Islet precursor cell (in vitro differentiated cells): ENCODE measurements around the gene CUX1.
"Not testable (repeated sequence)": the region's sequence is repeated elsewhere in the genome, so short reads cannot be mapped to it uniquely, and the experiment has no call there.

Experiments
- DNase-seq: peaks from one replicate; pipeline ENCODE4 v3.0.0-alpha.2; 2018

Gene CUX1

GRCh38 chr7:101817471-101818286 lies at the start of gene CUX1:
Gene CUX1 (plus strand): TSS chr7:101817626. CDS start chr7:101817640, 14 bp downstream.
- peak; percentile 61 for DNase-seq

- no peak for DNase-seq
These were observed 49.1 kb upstream of the CUX1 start for GRCh38 chr7:101768280-101768679.

GRCh38 chr7:101770466-101770865 lies 47.0 kb upstream of the CUX1 start:
- DNase-seq: no peak

- no peak for DNase-seq
These were observed 44.8 kb upstream of the CUX1 start for GRCh38 chr7:101772508-101773211.

- no peak for DNase-seq
These were observed 42.2 kb upstream of the CUX1 start for GRCh38 chr7:101775181-101775580.

GRCh38 chr7:101778026-101778580 lies 39.3 kb upstream of the CUX1 start:
- DNase-seq: no peak

GRCh38 chr7:101779267-101779666 lies 38.2 kb upstream of the CUX1 start:
- DNase-seq: no peak

- no peak for DNase-seq
These were observed 37.1 kb upstream of the CUX1 start for GRCh38 chr7:101780281-101780680.

GRCh38 chr7:101781439-101781838 lies 36.0 kb upstream of the CUX1 start:
- no peak for DNase-seq

- DNase-seq: no peak
These were observed 35.0 kb upstream of the CUX1 start for GRCh38 chr7:101782476-101782875.

- no peak for DNase-seq
These were observed 34.5 kb upstream of the CUX1 start for GRCh38 chr7:101782896-101783295.

- no peak for DNase-seq
These were observed 33.8 kb upstream of the CUX1 start for GRCh38 chr7:101783381-101784181.

GRCh38 chr7:101784292-101785127 lies 32.9 kb upstream of the CUX1 start:
- DNase-seq: peak; percentile 63

- no peak for DNase-seq
These were observed 29.6 kb upstream of the CUX1 start for GRCh38 chr7:101787864-101788263.

GRCh38 chr7:101788517-101788916 lies 28.9 kb upstream of the CUX1 start:
- DNase-seq: no peak

- DNase-seq: peak; percentile 15
These were observed 26.7 kb upstream of the CUX1 start for GRCh38 chr7:101790566-101791293.

- peak; percentile 74 for DNase-seq
These were observed 25.3 kb upstream of the CUX1 start for GRCh38 chr7:101792051-101792681.

GRCh38 chr7:101792682-101793071 lies 24.7 kb upstream of the CUX1 start:
- DNase-seq: not testable (repeated sequence)

- peak; percentile 23 for DNase-seq
These were observed 22.0 kb upstream of the CUX1 start for GRCh38 chr7:101795461-101795860.

- peak; percentile 20 for DNase-seq
These were observed 19.3 kb upstream of the CUX1 start for GRCh38 chr7:101798173-101798572.
